ENCODE results near the gene PIF1.
"Not testable (repeated sequence)": the region's sequence is repeated elsewhere in the genome, so short reads cannot be mapped to it uniquely, and the experiment has no call there.

PIF1 gene

DNA sequence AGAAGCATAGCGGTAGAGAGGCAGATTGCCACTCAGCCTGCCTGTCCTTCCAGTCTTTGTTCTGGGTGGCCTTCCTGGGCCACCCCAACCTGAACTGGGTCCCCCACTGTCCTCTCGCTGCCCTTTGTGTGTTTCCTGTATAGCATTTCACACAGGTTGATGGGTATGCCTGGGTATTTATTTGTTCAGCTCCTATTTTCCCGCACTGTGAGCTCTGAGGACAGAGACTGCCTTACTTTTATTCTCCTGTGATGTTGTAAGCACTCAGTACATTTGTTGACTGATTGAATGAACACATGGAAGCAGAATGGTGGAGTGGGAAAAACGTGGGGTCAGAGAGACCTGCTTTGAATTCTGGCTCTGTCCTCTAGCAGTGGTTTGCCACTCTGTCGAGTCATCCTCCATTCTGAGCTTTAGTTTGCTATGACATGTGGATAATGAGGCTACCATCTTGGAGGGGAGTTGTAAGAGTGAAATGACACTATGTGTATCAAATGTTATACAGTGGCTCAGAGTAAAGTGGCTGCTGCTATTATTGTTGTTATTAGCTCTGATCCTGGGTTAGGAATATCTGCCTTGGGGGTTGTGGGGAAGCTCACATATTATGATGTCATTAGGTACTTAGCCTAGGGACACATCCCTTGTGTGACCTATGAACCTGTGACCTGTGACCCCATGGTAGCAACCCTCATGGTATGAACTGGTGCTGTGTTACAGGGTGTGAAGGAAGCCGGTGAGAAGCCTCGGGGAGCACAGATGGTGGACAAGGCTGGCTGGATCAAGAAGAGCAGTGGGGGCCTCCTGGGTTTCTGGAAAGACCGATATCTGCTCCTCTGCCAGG is 22.6 kb upstream of the PIF1 start:
- no peak for DNase-seq (ENCODE audit: low read depth)

DNA sequence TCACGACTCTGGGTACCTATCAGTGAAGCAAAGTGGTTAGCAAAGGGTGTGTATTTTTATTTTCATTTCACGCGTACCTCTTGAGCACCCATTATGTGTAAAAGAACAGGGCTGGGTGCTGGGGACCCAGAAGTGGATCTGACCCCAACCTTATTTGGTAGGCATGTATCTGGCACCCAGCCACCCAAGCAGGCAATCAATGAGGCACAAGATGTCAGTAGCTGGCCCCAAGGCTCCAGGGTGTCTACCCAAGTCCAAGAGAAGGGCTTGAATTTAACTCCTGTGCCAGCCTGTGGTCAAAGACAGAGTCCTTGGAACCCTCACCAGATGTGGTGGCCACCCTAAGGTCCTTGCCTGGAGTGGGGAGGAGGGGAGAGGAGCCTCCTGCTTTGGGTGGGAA is 22.0 kb upstream of the PIF1 start:
- DNase-seq (ENCODE audit: low read depth), result no peak

DNA sequence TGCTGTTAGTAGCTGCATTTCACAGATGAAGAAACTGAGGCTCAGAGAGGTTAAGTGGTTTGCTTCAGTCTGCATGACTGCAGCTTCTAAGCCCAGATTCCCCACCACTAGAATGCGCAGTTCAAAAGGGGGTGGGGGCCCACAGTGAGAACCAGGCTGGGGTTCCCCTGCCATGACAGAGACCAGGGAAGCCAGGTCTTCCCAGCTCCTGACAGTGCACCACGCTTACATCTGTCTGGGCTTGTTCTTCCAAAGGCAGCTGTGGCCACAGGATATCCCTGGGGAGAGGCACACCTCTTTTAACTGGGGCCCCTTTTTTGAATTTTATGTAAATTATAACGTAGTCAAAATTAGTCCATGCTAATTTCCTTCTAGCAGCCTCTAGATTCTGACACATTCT is 21.6 kb upstream of the PIF1 start:
- no peak for DNase-seq (ENCODE audit: low read depth)

DNA sequence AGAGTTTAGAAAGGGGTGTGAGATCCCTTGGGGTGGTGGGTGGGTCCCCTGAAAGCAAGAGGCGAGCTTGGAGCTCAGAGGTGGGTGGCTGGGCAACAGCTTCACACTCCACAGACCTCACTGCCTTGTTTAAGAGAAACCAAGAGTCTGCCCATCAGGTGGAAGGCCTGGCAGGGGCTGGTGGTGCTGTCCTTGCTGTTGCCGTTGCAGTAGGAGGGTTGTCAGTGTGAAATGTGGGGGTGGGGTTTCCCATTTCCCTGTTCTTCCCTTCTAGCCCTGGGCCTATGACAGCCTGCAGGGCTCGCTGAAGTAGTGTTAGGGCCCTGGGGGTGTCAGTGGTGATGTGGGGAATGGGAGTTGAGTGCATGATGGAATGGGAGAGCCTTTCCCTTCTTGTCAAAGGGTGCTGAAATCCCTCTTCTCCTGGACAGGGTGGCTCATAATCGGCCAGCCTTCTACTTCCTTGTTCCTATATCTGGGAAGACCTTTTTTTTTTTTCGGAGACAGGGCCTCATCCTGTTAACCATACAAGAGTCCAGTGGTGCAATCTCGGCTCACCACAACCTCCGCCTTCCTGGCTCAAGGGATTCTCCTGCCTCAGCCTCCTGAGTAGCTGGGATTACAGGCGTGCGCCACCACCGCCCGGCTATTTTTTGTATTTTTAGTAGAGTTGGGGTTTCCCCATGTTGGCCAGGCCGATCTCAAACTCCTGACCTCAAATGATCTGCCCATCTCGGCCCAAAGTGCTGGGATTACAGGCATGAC is 20.6 kb upstream of the PIF1 start:
- DNase-seq (ENCODE audit: low read depth), result no peak

DNA sequence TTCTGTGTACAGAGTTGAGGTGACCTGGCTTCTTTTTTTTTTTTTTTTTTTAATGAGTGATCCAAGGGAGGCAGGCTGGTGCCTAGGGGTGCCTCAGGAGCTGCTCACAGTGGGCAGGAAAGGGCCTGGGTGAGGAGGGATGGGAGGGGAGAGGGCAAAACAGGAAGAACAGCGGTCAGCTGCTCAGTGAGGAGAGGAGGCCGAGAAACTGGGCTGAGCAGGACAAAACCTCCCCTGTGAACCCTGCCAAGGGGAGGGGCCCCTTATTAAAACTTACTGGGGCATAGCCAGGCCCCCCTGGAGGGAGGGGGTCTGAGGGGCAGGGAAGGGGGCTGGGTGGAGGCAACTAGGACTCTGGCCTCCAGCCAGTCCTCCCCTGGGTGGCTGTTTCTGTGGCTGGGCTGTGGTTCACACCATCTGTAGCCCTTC is 19.8 kb upstream of the PIF1 start:
- DNase-seq (ENCODE audit: low read depth), result no peak

DNA sequence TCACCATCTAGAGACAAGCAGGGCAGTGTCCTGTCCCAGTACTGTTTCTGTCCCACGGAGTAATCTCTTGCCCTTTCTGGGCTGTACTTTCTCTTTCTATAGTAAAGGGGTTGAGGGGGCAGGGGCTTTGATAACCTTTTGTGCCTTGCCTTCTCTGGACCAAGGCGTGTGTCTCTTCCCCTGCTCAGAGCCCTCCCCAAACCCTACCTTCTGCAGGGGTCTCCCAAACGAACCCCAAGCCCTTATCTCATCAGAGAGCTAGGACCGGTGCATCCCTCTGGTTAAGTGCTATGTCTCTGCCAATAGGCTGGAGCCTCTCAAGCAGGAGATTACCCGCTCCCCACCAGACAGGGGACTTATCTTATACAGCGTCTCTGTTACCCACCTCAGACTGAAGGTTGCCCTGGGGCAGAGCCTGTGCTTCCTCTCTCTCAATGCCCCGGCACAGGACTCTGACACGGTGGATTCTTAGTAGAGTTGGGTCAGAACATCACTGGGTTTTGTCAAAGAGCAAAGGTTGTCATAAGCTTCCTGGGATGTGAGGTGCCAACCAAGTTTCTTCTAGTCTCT is 19.2 kb upstream of the PIF1 start:
- no peak for DNase-seq (ENCODE audit: low read depth)

DNA sequence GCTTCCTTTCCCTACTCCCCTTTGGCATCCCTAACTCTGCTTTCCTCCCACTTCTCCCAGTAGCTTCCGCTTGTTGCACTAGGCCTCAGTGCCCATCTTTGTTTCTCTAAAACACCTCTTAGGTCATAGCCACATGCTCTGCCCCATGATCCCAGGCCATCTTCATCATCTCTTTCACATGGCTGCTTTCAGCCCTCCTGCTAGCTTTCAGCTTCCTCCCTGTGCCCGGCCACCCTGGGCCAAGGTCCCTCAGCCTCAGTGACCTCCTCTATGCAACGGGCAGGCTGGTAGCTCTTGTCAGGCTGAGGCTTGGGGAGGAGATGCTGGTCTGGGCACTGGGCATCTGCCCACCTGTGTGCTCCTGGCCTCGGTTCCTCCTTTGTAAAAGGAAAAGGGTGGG is 18.5 kb upstream of the PIF1 start:
- no peak for DNase-seq (ENCODE audit: low read depth)

DNA sequence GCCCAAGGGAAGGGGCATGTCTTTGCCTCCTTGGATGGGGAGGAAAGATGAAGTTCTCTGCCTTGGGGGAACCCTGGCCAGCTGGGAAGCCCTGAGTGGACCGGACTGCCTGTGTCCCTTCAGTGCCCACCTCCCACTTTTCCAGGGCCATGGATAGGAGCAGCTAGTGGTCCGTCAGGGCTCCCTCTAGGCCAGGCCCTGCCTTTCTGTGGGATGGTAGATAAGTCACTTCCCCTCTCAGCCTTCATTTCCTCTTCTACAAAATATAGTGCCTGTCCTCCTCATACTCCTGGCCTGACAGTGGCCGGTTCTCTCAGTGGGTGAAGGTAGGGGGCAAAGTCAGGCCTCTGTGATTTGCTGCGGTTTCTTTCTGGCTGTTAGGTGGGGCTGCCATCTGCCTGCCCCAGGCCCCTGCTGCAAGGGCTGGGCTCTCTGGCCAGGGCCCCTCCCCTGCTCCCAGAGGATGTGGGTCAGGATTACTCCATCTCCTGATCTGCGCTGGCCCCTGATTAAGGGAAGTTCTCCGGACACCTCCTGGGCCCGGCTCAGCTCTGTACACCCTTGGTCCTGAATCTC is 17.6 kb upstream of the PIF1 start:
- DNase-seq (ENCODE audit: low read depth), result no peak

DNA sequence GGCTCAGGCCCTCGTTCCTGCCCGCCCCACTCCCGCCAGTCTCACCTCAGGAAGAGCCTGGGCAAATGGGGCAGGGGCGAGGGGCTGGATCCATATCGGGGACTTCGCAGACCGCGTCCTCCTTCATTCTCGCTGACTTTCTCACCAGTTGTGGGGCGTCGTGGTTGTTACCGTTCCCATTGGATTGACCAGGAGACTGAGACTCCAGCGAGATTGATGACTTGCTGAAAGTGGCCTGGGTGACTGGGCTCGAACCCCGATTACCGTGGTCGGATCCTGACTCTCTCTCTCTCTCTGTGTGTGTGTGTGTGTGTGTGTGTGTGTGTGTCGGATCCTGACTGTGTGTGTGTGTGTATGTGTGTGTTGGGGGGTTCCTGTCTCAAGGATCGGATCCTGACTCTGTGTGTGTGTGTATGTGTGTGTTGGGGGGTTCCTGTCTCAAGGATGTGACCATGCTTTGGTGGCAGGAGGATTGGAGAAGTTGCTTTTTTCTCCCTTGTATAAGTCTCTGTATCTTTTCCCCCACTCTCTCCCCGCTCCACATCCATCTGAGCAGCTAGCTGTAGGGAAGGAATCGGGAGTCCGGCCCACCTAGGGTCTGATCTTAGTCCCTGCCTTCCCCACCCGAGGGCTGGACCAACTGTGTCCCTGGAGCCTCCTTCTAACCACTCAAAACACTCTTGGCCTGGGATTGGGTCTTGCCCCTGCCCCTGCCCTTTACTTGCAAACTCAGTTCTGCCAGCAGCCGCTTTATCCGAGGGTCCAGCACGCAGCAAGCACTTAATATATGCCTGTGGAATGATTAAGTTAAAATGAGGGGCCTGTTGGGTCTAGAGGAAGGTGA is 16.9 kb upstream of the PIF1 start:
- DNase-seq (ENCODE audit: low read depth), result no peak

DNA sequence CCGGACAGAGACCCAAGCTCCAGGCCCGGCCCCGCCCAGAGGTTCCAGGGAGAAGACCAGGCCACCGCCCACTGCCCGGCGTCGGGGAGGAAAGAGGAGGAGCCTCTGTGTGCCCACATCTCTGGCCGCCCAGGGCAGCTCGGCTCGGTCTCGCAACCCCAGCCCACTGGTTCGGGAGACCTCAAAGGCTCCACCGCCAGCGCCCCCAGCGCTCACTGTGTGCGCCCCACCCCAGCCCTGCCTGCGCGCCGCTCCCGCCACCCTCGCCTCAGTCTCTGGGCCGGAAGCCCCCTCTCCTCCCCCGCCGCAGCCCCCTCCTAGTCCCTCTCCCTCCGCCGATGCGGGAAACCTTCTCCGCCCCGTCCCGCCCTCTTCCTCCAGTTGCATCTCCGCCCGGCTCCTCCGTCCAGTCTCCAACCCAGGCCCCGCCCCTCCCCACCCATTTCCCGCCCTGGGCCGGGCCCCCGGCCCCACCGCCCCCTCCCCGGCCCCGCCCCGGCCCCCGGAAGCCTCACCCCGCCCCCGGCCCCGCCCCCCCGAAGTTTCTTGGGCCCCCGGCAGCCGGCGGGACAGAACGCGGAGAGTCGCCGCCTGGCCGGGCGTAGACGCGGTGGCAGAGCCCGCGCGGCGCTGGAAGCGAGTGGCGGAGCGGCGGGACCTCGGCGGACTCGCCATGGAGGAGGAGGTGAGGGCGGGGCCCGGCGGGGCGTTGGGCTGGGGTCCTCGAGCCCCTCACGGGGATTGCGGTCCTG is 16.1 kb upstream of the PIF1 start, which contains the start of gene PLEKHO2:
Gene PLEKHO2 (plus strand): TSS at position 572 of the 752 bp plus-strand sequence. CDS start 102 bp downstream, at position 674.
- DNase-seq (ENCODE audit: low read depth), result peak; percentile 87

DNA sequence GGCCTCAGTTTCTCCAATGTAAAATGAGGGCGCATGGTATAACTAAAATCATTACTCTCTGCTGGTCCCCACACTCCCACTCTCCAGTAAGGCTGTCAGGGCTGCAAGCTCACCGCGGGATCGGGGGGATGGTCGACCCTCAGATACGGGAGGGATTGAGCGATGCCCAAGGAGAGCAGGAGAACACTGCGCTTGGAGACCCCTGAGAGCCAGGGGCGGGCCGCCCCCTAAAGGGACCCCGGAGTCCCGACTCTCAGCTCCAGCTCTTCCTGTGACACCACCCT is 15.6 kb upstream of the PIF1 start:
- no peak for DNase-seq (ENCODE audit: low read depth)

DNA sequence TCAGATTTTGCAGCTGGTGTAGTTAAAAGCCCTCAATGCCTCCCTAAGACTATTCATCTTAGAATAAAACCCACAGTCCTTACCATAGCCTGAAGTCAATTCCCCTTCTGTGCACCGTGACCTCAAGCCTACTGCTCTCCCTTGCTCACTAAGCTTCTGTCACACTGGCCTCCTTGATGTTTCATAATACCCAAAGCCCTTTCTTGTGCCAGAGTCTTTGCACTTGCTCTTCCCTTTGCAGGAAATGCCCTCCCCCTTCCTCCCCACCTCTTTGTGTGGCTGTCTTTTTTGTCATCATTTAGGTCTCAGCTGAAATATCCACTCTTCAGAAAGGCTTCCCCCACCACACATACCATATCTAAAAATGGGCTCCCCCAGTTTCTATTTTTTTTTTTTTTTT is 12.1 kb upstream of the PIF1 start:
- DNase-seq (ENCODE audit: low read depth), result no peak

DNA sequence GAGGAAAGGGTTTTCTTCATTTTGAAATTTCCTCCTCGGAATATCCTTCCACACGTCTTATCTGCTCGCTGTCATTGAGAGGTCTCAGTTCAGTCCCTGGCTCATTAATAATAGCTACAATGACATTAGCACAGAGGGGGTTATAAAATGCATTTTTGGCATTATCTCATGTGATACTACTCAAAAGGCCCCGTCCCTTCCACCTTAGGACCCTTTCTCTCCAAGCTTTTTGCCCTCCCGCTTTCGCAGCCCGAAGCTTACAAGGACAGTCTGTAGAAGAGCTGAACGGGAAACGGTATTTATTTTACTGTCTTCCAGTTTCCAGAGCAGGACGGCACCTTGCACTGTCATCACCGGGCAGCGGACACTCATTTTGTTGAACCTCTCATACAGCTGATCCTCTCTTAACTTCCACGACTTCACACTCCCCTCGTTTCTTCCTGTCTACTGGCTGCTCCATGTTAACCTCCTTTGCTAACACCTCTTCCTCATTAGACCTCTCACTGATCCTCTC is 10.6 kb upstream of the PIF1 start:
- no peak for DNase-seq (ENCODE audit: low read depth)

DNA sequence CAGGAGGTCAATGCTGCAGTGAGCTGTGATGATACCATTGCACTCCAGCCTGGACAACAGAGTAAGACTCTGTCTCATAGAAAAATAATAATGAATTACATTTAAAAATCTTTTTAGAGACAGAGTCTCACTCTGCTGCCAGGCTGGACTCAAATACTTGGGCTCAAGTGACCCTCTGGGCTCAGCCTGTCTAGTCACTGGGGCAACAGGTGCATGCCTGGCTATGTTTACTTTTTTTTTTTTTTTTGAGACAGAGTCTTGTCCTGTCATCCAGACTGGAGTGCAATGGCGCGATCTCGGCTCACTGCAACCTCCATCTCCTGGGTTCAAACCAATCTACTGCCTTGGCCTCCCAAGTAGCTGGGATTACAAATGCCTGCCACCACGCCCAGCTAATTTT is 8.2 kb upstream of the PIF1 start:
- DNase-seq (ENCODE audit: low read depth), result no peak

DNA sequence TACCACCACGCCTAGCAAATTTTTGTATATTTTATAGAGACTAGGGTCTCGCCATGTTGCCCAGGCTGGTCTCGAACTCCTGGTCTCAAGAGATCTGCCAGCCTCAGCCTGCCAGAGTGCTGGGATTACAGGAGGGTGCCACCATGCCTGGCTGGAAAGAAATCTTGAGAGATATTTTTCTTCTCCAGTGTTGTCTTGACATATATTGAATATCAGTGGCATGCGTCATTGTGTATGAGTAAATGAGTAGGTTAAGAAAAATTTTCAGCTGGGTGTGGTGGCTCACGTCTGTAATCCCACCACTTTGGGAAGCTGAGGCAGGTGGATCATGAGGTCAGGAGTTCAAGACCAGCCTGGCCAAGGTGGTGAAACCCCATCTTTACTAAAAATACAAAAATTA is 3.5 kb upstream of the PIF1 start:
- peak; percentile 88 for DNase-seq (ENCODE audit: low read depth)

DNA sequence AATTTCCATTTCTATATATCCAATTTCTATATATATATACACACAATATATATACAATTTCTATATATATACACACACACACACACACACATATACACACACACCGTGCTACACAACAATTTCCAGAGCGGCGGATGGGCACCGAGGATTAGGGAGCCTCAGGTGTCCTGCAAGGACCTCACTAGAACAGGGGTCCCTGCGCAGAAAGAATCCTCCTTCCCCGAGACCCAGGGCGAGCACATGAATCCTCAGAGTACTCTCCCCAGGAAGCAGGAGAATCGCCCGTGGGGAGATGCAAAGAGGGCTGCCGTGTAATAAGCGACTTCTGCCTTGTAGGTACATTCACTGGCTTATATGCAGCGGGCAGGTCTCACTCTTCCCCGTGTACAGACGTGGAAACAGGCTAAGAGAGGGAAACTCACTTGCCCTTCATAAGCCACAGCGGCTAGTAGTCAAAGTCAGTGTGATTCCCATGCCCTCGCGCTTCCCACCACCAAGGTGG is 467 bp downstream of the PIF1 start:
- no peak for DNase-seq (ENCODE audit: low read depth)

DNA sequence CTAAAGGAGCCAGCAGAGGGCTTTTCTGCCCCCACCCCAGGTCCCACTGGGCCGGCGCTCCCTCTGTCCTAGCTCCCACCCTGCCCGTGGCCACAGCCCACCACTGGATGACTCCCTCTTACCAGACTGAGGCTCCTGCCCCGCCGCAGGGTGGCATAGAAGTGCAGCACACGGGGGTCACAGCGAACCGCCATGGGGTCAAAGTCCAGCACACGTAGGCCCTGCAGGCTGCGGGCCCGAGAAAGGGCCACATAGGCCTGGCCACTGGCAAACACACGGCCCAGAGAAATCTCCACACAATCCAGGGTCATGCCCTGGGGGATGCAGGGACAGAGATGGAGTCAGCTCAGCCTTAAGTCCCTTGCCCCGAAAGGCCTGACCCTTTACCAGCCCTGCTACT is 9.0 kb downstream of the PIF1 start:
- no peak for DNase-seq (ENCODE audit: low read depth)

DNA sequence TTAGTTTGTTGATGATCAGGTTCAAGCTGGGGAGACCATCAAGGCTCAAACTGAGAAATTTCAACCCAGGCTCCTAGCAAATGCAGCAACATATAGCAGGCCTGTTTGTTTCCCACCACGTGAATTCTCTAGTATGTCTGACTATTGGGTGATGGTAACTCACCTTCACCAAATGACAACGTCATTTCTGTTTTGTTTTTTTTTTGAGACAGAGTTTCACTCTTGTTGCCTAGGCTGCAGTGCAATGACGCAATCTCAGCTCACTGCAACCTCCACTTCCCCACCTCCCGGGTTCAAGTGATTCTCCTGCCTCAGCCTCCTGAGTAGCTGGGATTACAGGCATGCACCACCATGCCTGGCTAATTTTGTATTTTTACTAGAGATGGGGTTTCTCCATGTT is 10.5 kb downstream of the PIF1 start:
- not testable (repeated sequence) for DNase-seq (ENCODE audit: low read depth)

DNA sequence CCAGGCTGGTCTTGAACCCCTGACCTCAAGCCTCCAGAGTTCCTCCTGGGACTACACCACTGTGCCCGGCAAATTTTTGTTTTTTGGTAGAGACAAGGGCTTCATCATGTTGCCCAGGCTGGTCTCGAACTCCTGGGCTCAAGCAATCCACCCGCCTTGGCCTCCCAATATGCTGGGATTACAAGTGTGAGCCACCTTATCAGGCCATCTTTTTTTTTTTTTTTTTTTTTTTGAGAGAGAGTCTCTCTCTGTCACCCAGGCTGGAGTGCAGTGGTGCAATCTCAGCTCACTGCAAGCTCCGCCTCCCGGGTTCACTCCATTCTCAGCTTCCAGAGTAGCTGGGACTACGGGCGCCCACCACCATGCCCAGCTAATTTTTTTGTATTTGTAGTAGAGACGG is 11.2 kb downstream of the PIF1 start:
- not testable (repeated sequence) for DNase-seq (ENCODE audit: low read depth)

DNA sequence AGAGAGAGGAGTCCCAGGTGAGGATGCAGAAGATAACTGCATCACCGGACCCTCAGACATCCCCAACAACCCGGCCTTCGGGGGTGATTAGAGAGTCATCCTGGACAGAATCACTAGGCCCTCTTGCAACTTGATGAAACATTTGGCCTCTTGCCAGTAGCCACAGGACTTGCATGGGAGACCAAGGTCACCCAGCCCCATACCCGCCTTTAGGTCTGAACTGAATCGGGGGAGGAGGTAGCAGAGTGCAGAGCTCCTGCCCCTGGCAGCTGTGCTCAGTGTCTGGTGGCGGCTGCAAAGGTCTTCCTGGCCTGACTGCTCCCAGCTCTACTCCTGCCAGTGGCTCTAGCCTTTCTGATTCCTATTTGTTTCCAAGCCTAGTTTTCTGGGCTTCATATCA is 12.4 kb downstream of the PIF1 start:
- DNase-seq (ENCODE audit: low read depth), result no peak
